IMR-90 (cell line): ENCODE results near the gene PTPRN2. TPM values are rescaled to one million over a fixed set of nuclear protein-coding genes. Genes with fewer than 3 reads are reported as not detected.

Experiments
- ATAC-seq: fragments of 200-7000 bp; cut with Tn5 transposase; 2 replicates; pipeline ENCODE4 v1.9.1; 2020; ENCODE audit warnings: low read depth, mild to moderate bottlenecking, moderate library complexity
- BruUV-seq: library from RNA; stranded (reverse); fragments of 400-500 nt; replicated peaks from 2 replicates; lab custom pipeline; 2021; lab: Mats Ljungman, UMichigan
- CTCF ChIA-PET: fragments of 300-600 bp; formaldehyde crosslinking; extraction: SDS; loops from one replicate; lab custom pipeline; 2021; ENCODE audit warnings: antibody characterized with exemption; lab: Yijun Ruan, JAX
- POLR2A ChIA-PET: fragments of 300-600 bp; sonication (Branson Sonifier 250); formaldehyde crosslinking; loops from one replicate; lab custom pipeline; 2022; ENCODE audit warnings: antibody characterized with exemption; ENCODE audit not compliant: unreplicated experiment; lab: Charles Lee
- DNase-seq: peaks from one replicate; pipeline ENCODE4 v3.0.0; 2013
- H2AFZ ChIP-seq: replicated peaks from 2 replicates; pipeline ENCODE3; 2013; ENCODE audit warnings: low read length, mild to moderate bottlenecking; ENCODE audit not compliant: poor library complexity
- H2AK5ac ChIP-seq: 2 replicates; pipeline ENCODE4 v1.6.1; 2013; ENCODE audit warnings: low read depth, low read length, inconsistent platforms
- H2AK9ac ChIP-seq: replicated peaks from 2 replicates; pipeline ENCODE3; 2013; ENCODE audit warnings: mild to moderate bottlenecking, low read depth, low read length, moderate library complexity; ENCODE audit not compliant: poor library complexity
- H2BK120ac ChIP-seq: 2 replicates; pipeline ENCODE4 v1.6.1; 2013; ENCODE audit warnings: low read depth, low read length, inconsistent platforms
- H2BK15ac ChIP-seq: 3 replicates; pipeline ENCODE4 v1.6.1; 2013; ENCODE audit warnings: low read depth, low read length, inconsistent platforms
- H2BK20ac ChIP-seq: 2 replicates; pipeline ENCODE4 v1.6.1; 2013; ENCODE audit warnings: low read depth, mild to moderate bottlenecking, inconsistent platforms, low read length, moderate library complexity
- H2BK5ac ChIP-seq: 2 replicates; pipeline ENCODE4 v1.6.1; 2013; ENCODE audit warnings: mild to moderate bottlenecking, low read depth, low read length, inconsistent platforms; ENCODE audit not compliant: poor library complexity, severe bottlenecking
- H3K14ac ChIP-seq: replicated peaks from 2 replicates; pipeline ENCODE4 v1.6.1; 2013; ENCODE audit warnings: low read depth, low read length, inconsistent platforms
- H3K18ac ChIP-seq: 2 replicates; pipeline ENCODE4 v1.6.1; 2013; ENCODE audit warnings: low read depth, low read length, control low read depth
- H3K23ac ChIP-seq: 2 replicates; pipeline ENCODE4 v1.6.1; 2013; ENCODE audit warnings: low read depth, low read length, inconsistent platforms
- H3K27ac ChIP-seq: 2 replicates; pipeline ENCODE4 v1.5.1; 2013; ENCODE audit warnings: mild to moderate bottlenecking, control low read depth, low read length; ENCODE audit not compliant: insufficient read depth
- H3K27me3 ChIP-seq: 2 replicates; pipeline ENCODE4 v1.6.1; 2013; ENCODE audit warnings: low read length; ENCODE audit not compliant: control insufficient read depth, insufficient read depth
- H3K36me3 ChIP-seq: 2 replicates; pipeline ENCODE4 v1.6.1; 2013; ENCODE audit warnings: low read length, mixed read lengths; ENCODE audit not compliant: control insufficient read depth, insufficient read depth
- H3K4ac ChIP-seq: 2 replicates; pipeline ENCODE4 v1.6.1; 2013; ENCODE audit warnings: low read depth, low read length, inconsistent platforms
- H3K4me1 ChIP-seq: 2 replicates; pipeline ENCODE4 v1.6.1; 2013; ENCODE audit warnings: low read length, mixed read lengths; ENCODE audit not compliant: control insufficient read depth, insufficient read depth
- H3K4me2 ChIP-seq: 2 replicates; pipeline ENCODE4 v1.6.1; 2013; ENCODE audit warnings: low read depth, mild to moderate bottlenecking, control low read depth, low read length, moderate library complexity
- H3K4me3 ChIP-seq: 2 replicates; pipeline ENCODE4 v1.5.1; 2013; ENCODE audit warnings: low read depth, mild to moderate bottlenecking, control low read depth, low read length, moderate library complexity; ENCODE audit not compliant: insufficient read depth
- H3K56ac ChIP-seq: 2 replicates; pipeline ENCODE4 v1.6.1; 2013; ENCODE audit warnings: low read length, inconsistent platforms; ENCODE audit not compliant: insufficient read depth; ENCODE audit errors: extremely low read depth
- H3K79me1 ChIP-seq, 2 experiments: 2 replicates each; pipeline ENCODE4 v1.6.1; 2013; ENCODE audit warnings: low read length in 2 of 2, inconsistent platforms in 1 of 2, low read depth in 1 of 2
- H3K9ac ChIP-seq: 2 replicates; pipeline ENCODE4 v1.6.1; 2013; ENCODE audit warnings: low read depth, low read length, control low read depth
- H3K9me1 ChIP-seq: 2 replicates; pipeline ENCODE4 v1.6.1; 2013; ENCODE audit warnings: low read length, inconsistent platforms; ENCODE audit not compliant: insufficient read depth
- H3K9me3 ChIP-seq: 2 replicates; pipeline ENCODE4 v1.6.1; 2013; ENCODE audit warnings: low read length; ENCODE audit not compliant: control insufficient read depth, insufficient read depth
- H4K20me1 ChIP-seq: 2 replicates; pipeline ENCODE4 v1.6.1; 2013; ENCODE audit warnings: low read length, inconsistent platforms; ENCODE audit not compliant: insufficient read depth
- H4K5ac ChIP-seq: 2 replicates; pipeline ENCODE4 v1.6.1; 2013; ENCODE audit warnings: mild to moderate bottlenecking, low read depth, low read length, control low read depth
- H4K8ac ChIP-seq, 2 experiments: 2 replicates each; pipeline ENCODE4 v1.6.1; 2013; ENCODE audit warnings: low read depth in 2 of 2, low read length in 2 of 2, control low read depth in 1 of 2, inconsistent platforms in 1 of 2
- H4K91ac ChIP-seq: 2 replicates; pipeline ENCODE4 v1.6.1; 2013; ENCODE audit warnings: low read depth, low read length, inconsistent platforms; ENCODE audit not compliant: insufficient read depth
- CEBPB ChIP-seq: IDR thresholded peaks from 2 replicates; pipeline ENCODE4 v1.6.1; 2012; ENCODE audit warnings: low read depth, low read length, improper control_type of control experiment
- ELK1 ChIP-seq: fragments of 150-350 bp; IDR thresholded peaks from 2 replicates; pipeline ENCODE4 v1.6.1; 2016; ENCODE audit warnings: low read depth, mild to moderate bottlenecking, low read length, moderate library complexity, borderline replicate concordance
- MAZ ChIP-seq: IDR thresholded peaks from 2 replicates; pipeline ENCODE4 v1.6.1; 2012; ENCODE audit warnings: low read depth, mild to moderate bottlenecking, low read length, improper control_type of control experiment, moderate library complexity, borderline replicate concordance
- USF2 ChIP-seq: fragments of 150-350 bp; IDR thresholded peaks from 2 replicates; pipeline ENCODE4 v1.6.1; 2017; ENCODE audit warnings: mild to moderate bottlenecking, antibody characterized with exemption, low read length, low read depth
- WGBS, 2 experiments: methylation state at CpG; one replicate each; pipeline versions ENCODE4 v1.1.5 to v1.1.7; 2013; ENCODE audit warnings: missing lambda C conversion rate in 2 of 2; ENCODE audit not compliant: insufficient read length in 1 of 2; ENCODE audit errors: extremely low coverage in 2 of 2; 5-methylcytosine and 5-hydroxymethylcytosine counted together
- dilution Hi-C: fragments of 300-500 bp; cut with HindIII; formaldehyde crosslinking; loops from one replicate; pipeline ENCODE4 v1.14.3; 2018; ENCODE audit warnings: low sequenced_read_pairs; ENCODE audit not compliant: unreplicated experiment
- in situ Hi-C: fragments of 300-500 bp; cut with MboI; formaldehyde crosslinking; loops from 3 replicates; pipeline ENCODE4 v1.14.3; 2019; ENCODE audit warnings: low sequenced_read_pairs, inconsistent platforms, mixed read lengths
- intact Hi-C: fragments of 100-400 bp; cut with micrococcal nuclease; formaldehyde crosslinking; loops from 2 replicates; pipeline ENCODE4 v1.10.0; 2022
- polyA plus RNA-seq, 3 experiments: library from polyadenylated mRNA; depleted of rRNA; stranded (reverse); fragments of >200 nt; gene quantifications; 2 replicates each; pipeline ENCODE4 v1.2.3, GENCODE V29; 2012; ENCODE audit warnings: low replicate concordance in 1 of 3
- total RNA-seq: library from RNA; depleted of rRNA; stranded (reverse); fragments of >200 nt; gene quantifications from 2 replicates; pipeline ENCODE4 v1.2.3, GENCODE V29; 2012

PTPRN2 gene
- total and polyA plus RNA-seq, 2 of the 4 experiments (the other 2 are of a cell fraction) = 0.03 TPM; not detected in 1

GRCh38 chr7:158476331-158476932 lies 111.2 kb downstream of the PTPRN2 start:
- Histone ChIP-seq H2BK5ac (no peak overlapping the region), H2BK15ac (no peak overlapping the region), H2BK20ac (no peak overlapping the region), H3K4ac (no peak overlapping the region), H3K27me3 (no peaks in the 10 kb centered on the region), H2BK120ac (no peak overlapping the region), H3K9ac (no peak overlapping the region), H3K36me3 (no peaks in the 10 kb centered on the region), H4K91ac (no peak overlapping the region), H3K9me1 (no peaks in the 10 kb centered on the region), H3K23ac (no peak overlapping the region), H3K27ac (no peak overlapping the region), H4K20me1 (no peaks in the 10 kb centered on the region), H4K5ac (no peak overlapping the region), H3K14ac (no peak overlapping the region), H2AK5ac (no peak overlapping the region), H3K9me3 (peaks cover 63% of the 10 kb centered on the region), H3K79me1 (no peaks in the 10 kb centered on the region), H2AFZ (no peak overlapping the region), H3K4me2 (no peak overlapping the region), H3K4me1 (no peaks in the 10 kb centered on the region), H3K4me3 (no peak overlapping the region), H4K8ac (no peak overlapping the region), H2AK9ac (no peak overlapping the region), H3K18ac (no peak overlapping the region), H3K56ac (no peak overlapping the region)
- BruUV-seq = no TSS peak
- intact Hi-C loops (no loop called here), dilution Hi-C loops (no loop called here), in situ Hi-C loops (no loop called here)
- WGBS, 2 experiments = 23% methylated on average over 8 of the region's 24 CpGs; no CpG with 5 or more reads in 1 of the 2 experiments
- ChIA-PET POLR2A (no interaction called here), CTCF (no interaction called here)
- DNase-seq = no peak
- TF ChIP-seq CEBPB = no peak
- no peak for TF ChIP-seq MAZ
- no peak for TF ChIP-seq USF2
- no peak for TF ChIP-seq ELK1
- ATAC-seq = no peak
